K562 (cell line): Measurements from ENCODE around the gene PKHD1. TPM values are rescaled to one million over a fixed set of nuclear protein-coding genes. Genes with fewer than 3 reads are reported as not detected.

Experiments
- ATAC-seq: fragments of 200-7000 bp; cut with Tn5 transposase; 3 replicates; pipeline ENCODE4 v1.9.1; 2020; ENCODE audit warnings: moderate library complexity
- BruUV-seq: library from RNA; stranded (reverse); fragments of 400-500 nt; replicated peaks from 2 replicates; lab custom pipeline; 2021; lab: Mats Ljungman, UMichigan
- CTCF ChIA-PET: fragments of 300-600 bp; formaldehyde crosslinking; extraction: SDS; loops from one replicate; lab custom pipeline; 2021; ENCODE audit warnings: low intra/inter-chr PET ratio; lab: Yijun Ruan, JAX
- POLR2A ChIA-PET: fragments of 300-600, 350-650 bp; sonication (Branson Sonifier 250); formaldehyde crosslinking; extraction: SDS; loops from one replicate; lab custom pipeline; 2021; ENCODE audit warnings: antibody characterized with exemption, inconsistent platforms; lab: Yijun Ruan, JAX
- DNase-seq, 4 experiments: peaks; one replicate each; pipeline versions ENCODE4 v3.0.0 to v3.0.0-alpha.2; 2011 to 2018; ENCODE audit warnings: low spot score in 3 of 4, mixed read lengths in 3 of 4; ENCODE audit errors: extremely low read depth in 1 of 4
- FAIRE-seq: peaks from 2 replicates; lab custom pipeline; 2011; peaks lifted over from hg19 to GRCh38; lab: Jason Lieb, UNC
- H2AFZ ChIP-seq: 2 replicates; pipeline ENCODE4 v1.6.0; 2011; ENCODE audit warnings: low read depth, low read length, control low read depth, inconsistent platforms
- H3K27ac ChIP-seq: fragments of 200-600 bp; 3 replicates; pipeline ENCODE4 v1.8.0; 2011; ENCODE audit warnings: low read depth, mild to moderate bottlenecking, control low read depth, inconsistent platforms, low read length, moderate library complexity, mixed read lengths; ENCODE audit errors: extremely low read depth
- H3K27me3 ChIP-seq, 2 experiments: fragments of 300-600 bp in 1 of 2; 2 replicates in 1 of 2; 3 replicates in 1 of 2; pipeline versions ENCODE4 v1.6.0 to v1.8.0; 2011; ENCODE audit warnings: inconsistent platforms in 2 of 2, low read length in 2 of 2, mild to moderate bottlenecking in 1 of 2, mixed read lengths in 1 of 2, moderate library complexity in 1 of 2; ENCODE audit not compliant: control insufficient read depth in 2 of 2, insufficient read depth in 2 of 2
- H3K36me3 ChIP-seq: fragments of 300-600 bp; 3 replicates; pipeline ENCODE4 v1.8.0; 2011; ENCODE audit warnings: mild to moderate bottlenecking, low read length, inconsistent platforms; ENCODE audit not compliant: control insufficient read depth, insufficient read depth
- H3K4me1 ChIP-seq, 2 experiments: fragments of 200-600 bp in 1 of 2; replicated peaks in 1 of 2; 2 replicates in 1 of 2; 3 replicates in 1 of 2; pipeline versions ENCODE4 v1.5.1 to v1.8.0; 2011; ENCODE audit warnings: inconsistent platforms in 2 of 2, low read length in 2 of 2, mild to moderate bottlenecking in 1 of 2, mixed read lengths in 1 of 2, moderate library complexity in 1 of 2; ENCODE audit not compliant: control insufficient read depth in 2 of 2, insufficient read depth in 2 of 2
- H3K4me2 ChIP-seq: 2 replicates; pipeline ENCODE4 v1.6.1; 2011; ENCODE audit warnings: low read length, control low read depth, inconsistent platforms, mixed read lengths; ENCODE audit not compliant: insufficient read depth
- H3K4me3 ChIP-seq: fragments of 200-600 bp; sonication (generic), shearing (Covaris generic); 2 replicates; pipeline ENCODE4 v1.5.1; 2016; ENCODE audit warnings: control low read depth, inconsistent platforms
- H3K79me2 ChIP-seq: fragments of 200-600 bp; 3 replicates; pipeline ENCODE4 v1.8.0; 2011; ENCODE audit warnings: low read length, inconsistent platforms; ENCODE audit not compliant: control insufficient read depth, insufficient read depth
- H3K9ac ChIP-seq, 2 experiments: 2 replicates each; pipeline versions ENCODE4 v1.6.0 to v1.6.1; 2011; ENCODE audit warnings: low read depth in 2 of 2, low read length in 2 of 2, control low read depth in 1 of 2, inconsistent platforms in 1 of 2, mild to moderate bottlenecking in 1 of 2, mixed read lengths in 1 of 2; ENCODE audit not compliant: insufficient read depth in 1 of 2
- H3K9me1 ChIP-seq: one replicate; pipeline ENCODE4 v1.6.0; 2011; ENCODE audit warnings: inconsistent platforms, mild to moderate bottlenecking, low read length, moderate library complexity; ENCODE audit not compliant: control insufficient read depth, insufficient read depth
- H3K9me3 ChIP-seq: replicated peaks from 2 replicates; pipeline ENCODE4 v1.5.1; 2011; ENCODE audit warnings: low read depth, low read length, inconsistent platforms; ENCODE audit not compliant: control insufficient read depth, insufficient read depth
- H4K20me1 ChIP-seq: replicated peaks from 2 replicates; pipeline ENCODE4 v1.6.1; 2011; ENCODE audit warnings: low read length, inconsistent platforms, mixed read lengths; ENCODE audit not compliant: control insufficient read depth, insufficient read depth
- DDX20 ChIP-seq: fragments of 450-650 bp; IDR thresholded peaks from 2 replicates; pipeline ENCODE4 v1.6.1; 2016; ENCODE audit warnings: missing genetic modification characterization, low read depth, mild to moderate bottlenecking, missing compliant biosample characterization, moderate library complexity
- SMAD2 ChIP-seq: fragments of 150-350 bp; IDR thresholded peaks from 2 replicates; pipeline ENCODE4 v1.6.1; 2014; ENCODE audit warnings: low read depth, mild to moderate bottlenecking, low read length
- ZNF146 ChIP-seq: IDR thresholded peaks from one replicate; pipeline ENCODE4 v1.6.1; 2018; ENCODE audit warnings: missing compliant biosample characterization; ENCODE audit not compliant: unreplicated experiment
- WGBS: fragments of 100-300 bp; shearing (Covaris generic); methylation state at CpG from one replicate; pipeline ENCODE4 v1.1.6; 2016; ENCODE audit warnings: low coverage, mixed read lengths; ENCODE audit not compliant: insufficient coverage; ENCODE audit errors: missing lambda C conversion rate; 5-methylcytosine and 5-hydroxymethylcytosine counted together
- in situ Hi-C: fragments of 300-500 bp; cut with MboI; formaldehyde crosslinking; loops from 4 replicates; pipeline ENCODE4 v1.15.0; 2018; ENCODE audit warnings: inconsistent platforms, mixed read lengths
- intact Hi-C: fragments of 100-400 bp; cut with micrococcal nuclease; formaldehyde crosslinking; loops from 2 replicates; pipeline ENCODE4 v1.14.2; 2022
- polyA plus RNA-seq, 8 experiments: library from polyadenylated mRNA; depleted of rRNA in 4 of 8; stranded (reverse) in 5 of 8; unstranded in 3 of 8; fragments of >200 nt; fragmentation: Nextera tagmentation in 2 of 8; fragmentation: Illumina TruSeq in 1 of 8; extraction: Ambion mirVana in 2 of 8; extraction: Trizol in 1 of 8; gene quantifications; 2 replicates each; pipeline versions ENCODE4 v1.2.1 to v1.2.3, GENCODE V29; 2011 to 2014; ENCODE audit warnings: inconsistent platforms in 1 of 8, missing spikeins in 1 of 8
- total RNA-seq, 7 experiments: library from RNA; depleted of rRNA in 6 of 7; stranded (reverse); fragments of >200 nt in 6 of 7; fragmentation: Illumina TruSeq in 2 of 7; extraction: Trizol in 2 of 7; gene quantifications; 2 replicates each; pipeline versions ENCODE4 v1.2.1 to v1.2.3, GENCODE V29; 2011 to 2021; ENCODE audit warnings: low replicate concordance in 1 of 7
- TF ChIP-seq, protein P1 (sequence below): fragments of 200-800 bp; sonication (Bioruptor generic); IDR thresholded peaks from 2 replicates; pipeline ENCODE4 v1.6.1; 2017; ENCODE audit warnings: missing genetic modification characterization, missing compliant biosample characterization
- TF ChIP-seq, protein P2 (sequence below), 2 experiments: IDR thresholded peaks; 2 replicates each; pipeline ENCODE4 v1.6.1; 2012; ENCODE audit warnings: improper control_type of control experiment in 2 of 2, low read depth in 2 of 2, low read length in 2 of 2, borderline replicate concordance in 1 of 2

Gene PKHD1
- total and polyA plus RNA-seq, 9 of the 15 experiments (the other 6 are each of a cell fraction or from before 2014, with no cell fraction given), result 0.01 to 0.04 (median 0.01) TPM; not detected in 6

DNA sequence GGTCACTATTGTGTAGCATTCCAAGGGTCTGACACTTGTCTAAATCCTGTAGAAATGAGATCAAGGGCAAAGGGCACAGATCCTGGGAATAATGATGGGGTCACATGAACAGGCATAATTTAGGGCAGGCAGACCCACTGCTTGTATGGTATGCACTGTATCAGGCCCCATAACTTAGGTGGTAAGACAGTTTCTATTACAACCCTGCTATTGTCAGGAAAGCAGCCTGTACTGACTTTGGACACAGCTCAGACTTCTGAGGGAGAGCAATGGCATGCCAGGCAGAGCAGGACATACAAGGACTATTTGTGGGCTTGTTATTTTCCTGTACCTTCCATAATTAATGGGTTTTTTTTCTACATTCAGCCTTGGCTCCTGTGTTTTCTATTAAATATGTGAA lies 286.8 kb downstream of the PKHD1 start (continued):
- TF ChIP-seq, protein P1, sequence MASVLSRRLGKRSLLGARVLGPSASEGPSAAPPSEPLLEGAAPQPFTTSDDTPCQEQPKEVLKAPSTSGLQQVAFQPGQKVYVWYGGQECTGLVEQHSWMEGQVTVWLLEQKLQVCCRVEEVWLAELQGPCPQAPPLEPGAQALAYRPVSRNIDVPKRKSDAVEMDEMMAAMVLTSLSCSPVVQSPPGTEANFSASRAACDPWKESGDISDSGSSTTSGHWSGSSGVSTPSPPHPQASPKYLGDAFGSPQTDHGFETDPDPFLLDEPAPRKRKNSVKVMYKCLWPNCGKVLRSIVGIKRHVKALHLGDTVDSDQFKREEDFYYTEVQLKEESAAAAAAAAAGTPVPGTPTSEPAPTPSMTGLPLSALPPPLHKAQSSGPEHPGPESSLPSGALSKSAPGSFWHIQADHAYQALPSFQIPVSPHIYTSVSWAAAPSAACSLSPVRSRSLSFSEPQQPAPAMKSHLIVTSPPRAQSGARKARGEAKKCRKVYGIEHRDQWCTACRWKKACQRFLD, result no peak
- TF ChIP-seq DDX20 (no peak), SMAD2 (no peak)

DNA sequence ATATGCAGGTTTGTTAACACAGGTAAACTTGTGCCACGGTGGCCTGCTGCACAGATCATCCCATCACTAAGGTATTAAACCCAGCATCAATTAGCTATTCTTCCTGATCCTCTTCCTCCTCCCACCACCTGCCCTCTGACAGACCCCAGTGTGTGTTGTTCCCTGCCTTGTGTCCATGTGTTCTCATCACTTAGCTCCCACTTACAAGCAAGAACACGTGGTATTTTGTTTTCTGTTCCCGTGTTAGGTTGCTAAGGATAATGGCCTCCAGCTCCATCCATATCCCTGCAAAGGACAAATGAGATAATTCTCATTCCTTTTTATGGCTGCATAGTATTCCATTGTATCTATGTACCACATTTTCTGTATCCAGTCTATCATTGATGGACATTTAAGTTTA lies 294.0 kb downstream of the PKHD1 start:
- POLR2A ChIA-PET, result no interaction called here
- 0% methylated on average over 3 of the region's 3 CpGs for WGBS
- H4K20me1 ChIP-seq, result no peaks in the 10 kb centered on the region
- FAIRE-seq (no peak), ATAC-seq (no peak), DNase-seq (no peak)
- no peak overlapping the region for H2AFZ ChIP-seq
- H3K9me3 ChIP-seq, result no peaks in the 10 kb centered on the region
- no peak overlapping the region for H3K27ac ChIP-seq
- H3K79me2 ChIP-seq, result no peaks in the 10 kb centered on the region
- in situ Hi-C loops, result no loop called here
- BruUV-seq, result no TSS peak
- H3K36me3 ChIP-seq, result no peaks in the 10 kb centered on the region
- H3K4me2 ChIP-seq, result no peak overlapping the region
- no peak overlapping the region for H3K4me3 ChIP-seq
- H3K9me1 ChIP-seq, result no peaks in the 10 kb centered on the region
- intact Hi-C loops, result no loop called here
- TF ChIP-seq ZNF146, result peak; percentile 32
- TF ChIP-seq, protein P2, sequence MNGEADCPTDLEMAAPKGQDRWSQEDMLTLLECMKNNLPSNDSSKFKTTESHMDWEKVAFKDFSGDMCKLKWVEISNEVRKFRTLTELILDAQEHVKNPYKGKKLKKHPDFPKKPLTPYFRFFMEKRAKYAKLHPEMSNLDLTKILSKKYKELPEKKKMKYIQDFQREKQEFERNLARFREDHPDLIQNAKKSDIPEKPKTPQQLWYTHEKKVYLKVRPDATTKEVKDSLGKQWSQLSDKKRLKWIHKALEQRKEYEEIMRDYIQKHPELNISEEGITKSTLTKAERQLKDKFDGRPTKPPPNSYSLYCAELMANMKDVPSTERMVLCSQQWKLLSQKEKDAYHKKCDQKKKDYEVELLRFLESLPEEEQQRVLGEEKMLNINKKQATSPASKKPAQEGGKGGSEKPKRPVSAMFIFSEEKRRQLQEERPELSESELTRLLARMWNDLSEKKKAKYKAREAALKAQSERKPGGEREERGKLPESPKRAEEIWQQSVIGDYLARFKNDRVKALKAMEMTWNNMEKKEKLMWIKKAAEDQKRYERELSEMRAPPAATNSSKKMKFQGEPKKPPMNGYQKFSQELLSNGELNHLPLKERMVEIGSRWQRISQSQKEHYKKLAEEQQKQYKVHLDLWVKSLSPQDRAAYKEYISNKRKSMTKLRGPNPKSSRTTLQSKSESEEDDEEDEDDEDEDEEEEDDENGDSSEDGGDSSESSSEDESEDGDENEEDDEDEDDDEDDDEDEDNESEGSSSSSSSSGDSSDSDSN (IDR thresholded peaks at IDR 0.05; ENCODE audit: borderline replicate concordance in 1 of 2, low read depth in 2 of 2, low read length in 2 of 2), result no peak
- no peaks in the 10 kb centered on the region for H3K27me3 ChIP-seq
- no peak overlapping the region for H3K9ac ChIP-seq
- no peaks in the 10 kb centered on the region for H3K4me1 ChIP-seq
- CTCF ChIA-PET, result no interaction called here
